ENCODE results near the gene SCYGR5.
"Not testable (repeated sequence)": the region's sequence is repeated elsewhere in the genome, so short reads cannot be mapped to it uniquely, and the experiment has no call there.

Gene SCYGR5, protein sequence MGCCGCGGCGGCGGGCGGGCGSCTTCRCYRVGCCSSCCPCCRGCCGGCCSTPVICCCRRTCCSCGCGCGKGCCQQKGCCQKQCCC

DNA sequence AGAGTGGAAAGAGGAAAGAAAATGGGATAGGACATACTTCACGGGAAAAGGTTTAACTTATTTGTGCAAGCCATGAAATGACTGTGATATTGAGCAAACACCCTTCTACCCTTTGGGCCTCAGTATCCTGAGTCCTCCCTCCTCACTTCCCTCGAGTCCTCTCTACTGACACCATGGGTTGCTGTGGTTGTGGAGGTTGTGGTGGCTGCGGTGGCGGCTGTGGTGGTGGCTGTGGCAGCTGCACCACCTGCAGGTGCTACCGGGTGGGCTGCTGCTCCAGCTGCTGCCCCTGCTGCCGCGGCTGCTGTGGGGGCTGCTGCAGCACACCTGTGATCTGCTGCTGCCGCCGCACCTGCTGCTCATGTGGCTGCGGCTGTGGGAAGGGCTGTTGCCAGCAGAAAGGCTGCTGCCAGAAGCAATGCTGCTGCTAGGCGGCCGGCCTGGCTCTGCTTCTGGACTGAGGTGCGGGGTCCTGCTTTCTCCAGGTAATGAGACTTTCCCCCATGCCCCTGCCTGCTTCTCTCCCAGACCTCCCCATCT is at the start of gene SCYGR5:
Gene SCYGR5 (plus strand): TSS at position 174 of the 540 bp plus-strand sequence. CDS start 0 bp downstream, at position 174.
- DNase-seq, result not testable (repeated sequence)

DNA sequence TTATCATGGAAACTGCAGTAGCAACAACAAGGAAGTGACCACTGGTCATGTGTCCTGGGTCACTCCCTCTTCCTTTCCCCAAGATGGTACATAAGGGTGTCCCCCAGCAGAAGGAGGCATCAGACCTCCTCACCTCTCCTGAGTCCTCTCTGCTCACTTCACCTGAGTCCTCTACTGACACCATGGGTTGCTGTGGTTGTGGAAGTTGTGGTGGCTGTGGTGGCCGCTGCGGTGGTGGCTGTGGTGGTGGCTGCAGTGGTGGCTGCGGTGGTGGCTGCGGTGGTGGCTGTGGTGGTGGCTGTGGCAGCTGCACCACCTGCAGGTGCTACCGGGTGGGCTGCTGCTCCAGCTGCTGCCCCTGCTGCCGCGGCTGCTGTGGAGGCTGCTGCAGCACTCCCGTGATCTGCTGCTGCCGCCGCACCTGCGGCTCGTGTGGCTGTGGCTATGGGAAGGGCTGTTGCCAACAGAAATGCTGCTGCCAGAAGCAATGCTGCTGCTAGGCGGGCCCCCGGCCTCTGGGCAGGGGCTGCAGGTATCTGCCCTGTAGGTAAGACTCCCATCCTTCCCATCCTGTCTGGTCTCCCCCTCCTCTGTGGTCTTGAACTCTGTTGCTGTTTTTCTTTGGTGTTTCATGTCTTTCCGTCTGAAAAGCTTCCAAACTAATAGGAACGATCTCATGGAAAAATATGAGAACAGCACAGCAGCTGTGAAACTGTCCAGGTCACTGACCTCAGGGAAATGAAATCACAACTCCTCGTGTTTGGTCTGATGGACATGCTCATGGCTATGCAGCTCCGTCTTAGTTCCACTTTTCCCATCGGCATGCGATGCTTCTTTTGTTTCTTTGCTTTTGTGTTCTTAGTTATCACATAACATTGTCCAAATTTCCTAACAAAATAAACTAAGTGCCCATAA is 49.0 kb upstream of the SCYGR5 start, which contains the start of gene SCYGR4:
Gene SCYGR4 (plus strand): TSS at position 183 of the 915 bp plus-strand sequence. CDS start 0 bp downstream, at position 183.
- no peak for DNase-seq

DNA sequence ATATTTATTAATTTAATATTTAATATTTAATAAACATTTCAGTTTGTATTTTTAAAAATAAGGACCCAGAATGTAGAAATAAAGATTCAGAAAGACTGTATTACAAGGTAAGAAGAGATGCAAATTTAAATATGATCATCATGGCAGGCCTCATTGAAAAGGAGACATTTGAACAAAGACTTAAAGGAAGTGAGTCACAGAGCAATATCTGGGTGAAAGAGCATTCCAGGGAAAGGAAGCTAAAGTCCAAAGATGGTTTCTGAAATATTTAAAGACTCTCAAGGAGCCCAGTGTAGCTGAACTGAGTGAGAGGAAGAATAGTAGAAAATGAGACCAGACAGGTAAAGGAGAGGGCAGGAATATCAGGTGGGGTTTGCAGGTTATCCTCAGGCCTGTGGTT is 43.4 kb upstream of the SCYGR5 start:
- no peak for DNase-seq

DNA sequence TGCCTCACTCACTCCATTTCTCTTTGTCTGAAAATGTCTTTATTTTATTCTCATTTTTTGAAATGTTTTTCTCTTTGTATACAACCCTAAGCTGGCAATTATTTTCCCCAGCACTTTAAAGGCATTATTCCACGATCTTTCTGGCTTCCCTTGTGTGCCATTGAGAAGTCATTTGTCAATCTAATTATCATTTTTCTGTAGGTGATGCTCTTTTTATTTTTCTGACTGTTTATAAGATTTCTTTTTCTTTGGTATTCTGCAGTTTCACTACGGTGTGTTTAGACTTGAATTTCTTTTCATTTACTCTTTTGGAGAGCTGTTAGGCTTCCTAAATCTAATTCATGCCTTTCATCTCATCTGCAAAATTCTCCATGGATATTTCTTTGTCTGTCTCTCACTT is 41.2 kb upstream of the SCYGR5 start:
- no peak for DNase-seq

DNA sequence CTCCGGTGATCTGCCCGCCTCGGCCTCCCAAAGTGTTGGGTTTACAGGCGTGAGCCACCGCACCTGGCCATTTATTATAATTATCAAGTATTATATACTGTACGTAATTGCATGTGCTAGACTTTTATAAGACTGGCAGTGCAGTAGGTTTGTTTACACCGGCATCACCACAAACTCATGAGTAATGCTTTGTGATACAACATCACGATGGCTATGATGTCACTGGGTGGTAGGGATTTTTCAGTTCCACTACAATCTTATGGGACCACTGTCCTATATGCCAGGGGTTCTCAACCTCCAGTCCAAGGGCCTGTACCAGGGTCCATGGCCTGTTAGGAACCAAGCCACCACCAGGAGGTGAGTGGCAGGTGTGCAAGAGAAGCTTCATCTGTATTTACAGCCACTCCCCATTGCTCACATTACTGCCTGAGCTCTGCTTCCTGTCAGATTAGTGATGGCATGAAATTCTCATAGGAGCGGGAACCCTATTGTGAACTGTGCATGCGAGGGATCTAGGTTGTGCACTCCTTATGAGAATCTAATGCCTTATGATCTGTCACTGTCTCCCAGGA is 39.9 kb upstream of the SCYGR5 start:
- no peak for DNase-seq

DNA sequence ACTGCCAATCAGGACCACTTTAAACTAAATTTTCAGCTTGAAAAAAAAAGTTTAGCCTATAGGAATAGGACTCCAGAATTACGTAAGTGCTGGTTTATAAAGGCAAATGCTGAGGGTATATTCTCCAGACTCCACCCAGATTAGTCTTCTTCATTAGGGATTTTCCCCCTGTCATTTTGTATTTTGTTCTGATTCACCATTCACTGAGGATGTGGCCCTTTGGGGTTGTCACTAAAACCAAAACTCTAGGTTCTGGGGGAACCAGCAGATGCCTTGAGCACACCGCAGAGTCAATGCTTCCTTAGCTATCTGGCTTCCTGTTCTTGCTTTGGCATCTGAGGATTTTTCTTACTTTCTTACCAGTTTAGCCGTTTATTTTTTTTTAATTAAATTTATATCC is 38.8 kb upstream of the SCYGR5 start:
- DNase-seq, result no peak

DNA sequence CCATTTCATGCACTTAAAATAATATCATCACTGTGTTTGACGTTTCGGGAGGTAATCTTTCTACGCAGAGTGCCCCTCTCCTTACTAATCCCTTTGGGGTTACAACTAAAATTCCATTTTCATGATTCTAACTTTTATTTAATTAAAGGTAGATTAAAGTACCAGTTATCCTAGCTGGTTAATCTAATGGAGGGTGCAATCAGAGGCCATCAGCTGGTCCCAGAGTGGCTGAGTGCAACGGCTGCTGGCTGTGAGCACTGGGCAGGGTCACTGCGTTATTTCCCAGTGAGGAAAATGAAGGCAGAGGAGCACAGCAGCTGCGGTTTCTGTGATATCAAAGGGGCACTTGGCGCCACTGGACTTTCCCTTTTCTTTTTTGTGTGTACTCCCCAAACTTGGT is 37.2 kb upstream of the SCYGR5 start:
- no peak for DNase-seq

DNA sequence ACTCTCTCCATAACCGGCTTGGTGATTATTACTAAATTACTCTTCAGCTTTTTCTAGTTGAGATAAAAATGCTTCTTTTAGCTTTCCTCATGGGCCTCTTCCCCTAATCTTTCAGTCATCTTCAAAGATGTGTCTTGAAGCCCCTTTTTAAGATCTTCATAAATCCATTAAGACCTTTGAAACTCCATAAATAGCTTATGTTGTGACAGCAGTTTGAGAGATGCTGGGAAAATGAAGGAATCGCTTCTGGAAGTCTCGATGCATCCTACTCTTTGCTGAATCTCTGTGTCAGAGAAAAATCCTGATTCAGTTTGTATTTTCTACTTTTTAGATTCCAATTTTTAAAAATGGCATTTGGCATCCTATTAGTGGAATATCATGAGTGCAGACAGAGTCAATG is 36.3 kb upstream of the SCYGR5 start:
- DNase-seq, result no peak

DNA sequence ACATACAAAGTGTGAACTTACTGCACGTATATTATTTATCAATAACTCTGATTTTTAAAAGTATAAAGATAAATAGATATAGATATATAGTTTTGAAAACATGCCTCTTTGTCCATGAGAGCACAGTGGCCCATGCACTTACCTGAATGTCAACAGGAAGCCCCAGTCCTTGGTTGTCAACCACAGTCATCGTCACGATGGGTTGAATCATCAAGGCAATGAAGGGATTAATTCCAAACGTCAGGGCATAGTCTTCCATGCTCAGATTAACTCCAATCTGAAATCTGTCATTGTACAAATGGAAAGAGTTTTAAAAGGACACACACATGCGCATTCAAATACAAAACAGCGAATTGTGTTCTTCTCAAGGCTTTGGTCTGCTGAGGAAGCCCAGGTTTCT is 33.8 kb upstream of the SCYGR5 start:
- DNase-seq, result no peak

DNA sequence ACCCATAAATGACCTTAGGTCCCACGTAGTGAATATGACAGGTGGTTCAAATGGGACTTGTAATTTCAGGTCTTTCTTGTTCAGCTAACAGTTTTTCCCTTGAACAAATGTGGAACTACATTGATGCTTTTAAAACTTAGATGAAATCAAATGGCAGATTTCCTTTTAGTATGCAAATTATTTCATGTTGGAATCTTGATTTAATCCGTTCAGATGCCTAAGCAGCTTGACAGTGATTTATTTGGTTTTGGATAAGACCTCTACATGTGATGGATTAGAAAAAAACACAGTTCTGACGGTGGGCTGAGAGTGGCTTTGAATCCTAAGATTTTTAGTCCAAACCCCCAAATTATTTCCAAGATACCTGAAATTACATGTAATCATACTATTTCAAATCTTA is 32.4 kb upstream of the SCYGR5 start:
- no peak for DNase-seq

DNA sequence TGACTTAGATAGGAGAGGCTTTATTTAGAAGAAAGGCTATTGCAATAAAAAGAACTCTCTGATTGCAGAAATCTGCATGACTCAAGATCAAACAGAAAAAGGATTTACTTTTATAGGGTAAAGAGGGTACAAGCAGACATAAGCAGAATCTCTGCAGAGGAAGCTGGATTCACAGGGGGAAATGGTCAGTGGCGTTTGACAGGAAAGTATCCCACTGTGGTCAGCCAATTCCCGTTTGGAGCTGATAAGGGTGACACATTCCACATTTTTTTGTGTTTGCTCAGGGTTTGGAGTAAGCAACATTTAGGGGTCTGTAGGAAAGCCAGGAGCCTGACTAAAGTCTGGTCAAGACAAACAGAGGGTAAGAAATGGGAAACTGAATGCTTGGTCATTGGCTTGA is 23.9 kb upstream of the SCYGR5 start:
- no peak for DNase-seq

DNA sequence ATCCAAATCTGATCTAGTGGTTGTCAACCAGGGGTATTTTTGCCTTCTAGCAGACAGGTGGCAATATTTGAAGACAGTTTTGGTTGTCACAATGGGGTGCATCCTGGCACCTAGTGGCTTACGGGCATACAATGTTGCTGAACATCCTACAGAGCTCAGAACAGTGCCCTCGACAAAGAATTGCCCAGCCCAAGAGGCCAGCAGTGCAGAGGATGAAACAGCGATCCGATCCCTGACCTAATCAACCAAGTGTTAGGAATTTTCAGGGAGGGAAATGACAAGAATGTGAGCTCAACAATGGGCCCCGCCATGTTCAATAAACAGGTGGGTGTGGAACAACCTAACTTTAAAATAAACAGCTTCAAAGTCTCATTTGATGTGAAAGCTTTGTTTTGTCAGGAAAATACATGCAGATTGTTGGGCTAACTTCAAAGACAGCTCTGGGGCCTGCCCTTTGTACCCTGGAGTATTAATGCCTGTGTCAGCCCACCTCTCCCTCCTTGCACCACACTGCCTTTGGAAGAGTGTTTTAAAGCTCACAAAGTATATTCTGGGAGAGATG is 22.5 kb upstream of the SCYGR5 start:
- no peak for DNase-seq

DNA sequence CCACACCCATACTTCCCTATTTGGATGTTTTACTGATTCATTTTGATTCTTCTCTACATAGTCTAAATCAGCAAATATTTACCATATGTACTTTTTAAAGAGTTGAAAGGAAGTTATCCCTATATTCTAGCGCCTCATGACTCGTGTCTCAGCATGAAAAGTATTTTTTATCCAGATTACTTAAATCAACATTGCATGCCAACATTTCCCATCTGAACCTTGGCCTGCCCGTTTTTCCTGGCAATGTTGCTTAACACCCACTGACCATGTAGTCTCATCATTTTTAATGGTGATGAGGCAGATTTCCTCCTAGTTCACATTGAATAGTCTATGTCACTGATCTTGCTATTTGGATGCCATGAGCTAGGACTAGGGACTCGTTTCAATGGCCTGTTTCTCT is 13.2 kb upstream of the SCYGR5 start:
- no peak for DNase-seq

DNA sequence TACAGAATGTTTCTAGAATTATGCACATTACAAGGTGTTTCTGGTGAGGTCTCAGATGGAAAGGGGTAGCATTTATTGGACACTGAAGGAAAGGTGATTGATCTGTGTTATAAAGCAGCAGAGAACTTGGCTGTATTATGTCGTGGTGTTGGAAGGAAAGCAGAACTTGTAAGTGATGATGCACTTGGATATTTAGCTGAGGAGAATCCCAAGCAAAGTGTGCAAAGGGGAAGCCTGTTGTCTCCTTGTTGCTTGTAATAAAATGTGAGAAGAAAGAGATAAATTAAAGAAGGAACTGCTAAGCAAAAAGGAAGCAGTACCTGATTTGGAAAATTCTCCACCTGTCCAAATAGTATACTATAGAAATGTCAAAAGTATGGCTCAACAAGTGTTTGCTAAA is 12.2 kb upstream of the SCYGR5 start:
- no peak for DNase-seq

DNA sequence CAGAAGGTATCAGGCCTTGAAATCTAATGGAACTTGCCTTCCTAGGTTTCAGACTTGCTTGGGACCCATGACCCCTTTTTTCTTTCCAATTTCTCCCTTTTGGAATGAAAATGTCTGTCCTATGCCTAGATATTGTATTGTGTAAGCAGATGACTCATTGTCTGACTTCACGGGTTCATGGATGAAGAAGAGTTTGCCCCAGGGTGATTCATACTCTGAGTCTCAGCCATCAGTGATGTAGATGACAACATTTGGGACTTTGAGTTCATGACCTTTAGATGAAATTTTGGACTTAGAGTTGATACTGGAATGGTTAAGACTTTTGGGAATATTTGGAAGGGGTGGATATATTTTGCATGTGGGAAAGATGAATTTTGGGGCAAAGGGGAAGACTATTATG is 11.2 kb upstream of the SCYGR5 start:
- no peak for DNase-seq

DNA sequence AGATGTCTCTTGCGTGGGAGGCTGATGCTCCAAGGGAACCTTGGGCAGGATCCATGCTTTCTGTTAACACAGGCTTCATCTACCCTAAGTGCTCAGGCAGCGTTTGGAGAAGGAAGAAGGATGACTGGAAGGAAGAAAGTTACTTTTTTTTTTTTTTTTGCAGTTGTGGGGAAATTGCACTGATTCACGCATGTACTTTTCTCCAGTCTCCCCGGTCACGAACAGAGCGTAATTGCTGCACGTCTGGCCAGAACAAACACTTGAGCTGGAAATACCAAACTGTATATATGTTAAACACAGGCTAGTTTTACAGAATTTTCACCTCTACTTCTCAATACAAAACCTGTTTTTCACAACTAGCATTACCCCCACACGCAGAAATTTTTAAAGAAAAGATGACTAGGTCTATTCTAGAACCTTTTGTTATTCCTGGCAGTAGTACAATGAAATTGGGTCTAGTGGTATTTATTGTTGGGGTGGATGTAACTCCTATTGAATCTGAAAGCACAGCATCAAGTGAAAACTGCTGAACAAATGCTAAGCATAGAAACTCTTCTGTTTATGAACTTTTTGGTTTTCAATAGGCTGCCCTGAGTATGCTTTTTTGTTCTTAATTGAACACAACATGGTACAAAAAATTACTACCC is 9.3 kb upstream of the SCYGR5 start:
- no peak for DNase-seq

DNA sequence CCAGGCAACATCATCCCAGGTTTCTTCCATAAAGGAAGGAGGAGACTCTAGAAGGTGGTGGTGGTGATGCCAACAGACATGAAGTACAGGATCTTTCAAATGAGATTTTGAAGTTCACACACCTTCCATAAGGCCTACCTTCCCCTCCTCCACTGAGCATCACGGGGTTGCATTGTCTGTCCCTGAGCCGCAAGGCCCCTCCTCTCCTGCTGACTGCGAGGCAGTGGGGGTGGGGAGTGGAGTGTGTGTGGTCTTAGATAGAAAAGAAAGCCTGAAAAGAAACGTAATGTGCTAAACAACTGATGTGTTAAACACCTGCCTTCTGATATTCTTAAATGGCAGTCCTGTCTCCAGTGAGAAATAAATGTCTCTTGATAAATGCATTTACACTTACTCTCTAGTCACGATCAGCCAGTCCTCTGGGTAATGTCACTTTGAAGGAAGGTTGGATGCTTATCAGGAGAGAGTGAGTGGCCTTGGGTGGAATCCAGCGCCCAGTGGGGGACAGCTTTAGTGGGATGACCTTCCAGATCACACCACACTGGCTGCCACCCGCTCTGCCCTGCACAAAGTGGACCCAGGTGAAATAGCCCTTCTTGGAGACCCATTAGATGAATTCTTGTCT is 5.5 kb upstream of the SCYGR5 start:
- no peak for DNase-seq

DNA sequence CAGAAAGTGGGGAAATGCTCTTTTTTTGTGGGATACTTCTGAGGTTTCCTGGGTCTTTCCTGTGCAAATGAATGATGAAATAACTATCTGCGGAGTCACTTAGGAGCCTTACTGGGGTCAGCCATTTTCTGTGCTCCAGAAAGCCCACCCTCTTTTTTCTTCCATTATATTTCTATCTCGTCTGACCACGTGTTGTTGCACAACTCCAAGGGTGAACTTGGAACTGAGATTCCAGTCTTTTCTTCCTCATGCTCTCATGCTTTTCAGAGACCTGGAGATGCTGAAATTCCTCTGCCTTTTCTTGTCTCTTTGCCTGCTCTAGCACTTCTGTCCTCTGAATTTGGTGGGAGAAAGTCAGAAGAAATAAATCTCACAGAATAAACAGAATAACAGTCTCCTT is 4.8 kb upstream of the SCYGR5 start:
- DNase-seq, result no peak

DNA sequence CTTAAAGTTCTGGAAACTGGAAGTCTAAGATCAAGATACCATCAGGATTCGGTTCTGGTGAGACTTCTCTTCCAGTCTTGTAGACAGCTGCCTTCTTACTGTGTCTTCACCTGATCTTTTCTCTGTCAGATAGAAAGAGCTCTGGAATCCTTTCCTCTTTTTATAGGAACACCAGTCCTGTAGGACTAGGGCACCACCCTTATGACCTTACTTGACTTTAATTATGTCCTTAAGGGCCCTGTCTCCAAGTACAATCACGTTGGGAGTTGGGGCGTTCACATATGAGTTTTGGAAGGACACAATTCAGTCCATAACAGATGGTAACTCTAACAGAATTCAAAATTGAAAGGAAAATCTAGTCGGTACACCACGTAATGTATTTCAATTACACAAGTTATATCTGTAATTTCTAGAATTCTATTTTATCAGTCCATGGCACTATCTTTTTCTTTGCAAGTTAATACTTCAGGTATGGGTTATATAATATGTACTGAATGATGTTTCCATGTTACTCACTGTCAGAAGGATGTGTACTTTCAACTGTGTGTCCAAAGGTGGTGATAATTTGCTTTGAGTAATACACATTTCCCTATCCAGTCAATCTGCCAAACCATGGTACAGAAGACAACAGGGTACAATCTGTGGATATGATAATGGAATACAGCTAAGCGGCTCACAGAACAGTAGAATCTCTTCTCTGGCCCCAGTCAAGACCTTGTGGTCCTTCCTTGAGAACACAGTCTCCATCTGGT is 1.2 kb upstream of the SCYGR5 start:
- DNase-seq, result no peak

DNA sequence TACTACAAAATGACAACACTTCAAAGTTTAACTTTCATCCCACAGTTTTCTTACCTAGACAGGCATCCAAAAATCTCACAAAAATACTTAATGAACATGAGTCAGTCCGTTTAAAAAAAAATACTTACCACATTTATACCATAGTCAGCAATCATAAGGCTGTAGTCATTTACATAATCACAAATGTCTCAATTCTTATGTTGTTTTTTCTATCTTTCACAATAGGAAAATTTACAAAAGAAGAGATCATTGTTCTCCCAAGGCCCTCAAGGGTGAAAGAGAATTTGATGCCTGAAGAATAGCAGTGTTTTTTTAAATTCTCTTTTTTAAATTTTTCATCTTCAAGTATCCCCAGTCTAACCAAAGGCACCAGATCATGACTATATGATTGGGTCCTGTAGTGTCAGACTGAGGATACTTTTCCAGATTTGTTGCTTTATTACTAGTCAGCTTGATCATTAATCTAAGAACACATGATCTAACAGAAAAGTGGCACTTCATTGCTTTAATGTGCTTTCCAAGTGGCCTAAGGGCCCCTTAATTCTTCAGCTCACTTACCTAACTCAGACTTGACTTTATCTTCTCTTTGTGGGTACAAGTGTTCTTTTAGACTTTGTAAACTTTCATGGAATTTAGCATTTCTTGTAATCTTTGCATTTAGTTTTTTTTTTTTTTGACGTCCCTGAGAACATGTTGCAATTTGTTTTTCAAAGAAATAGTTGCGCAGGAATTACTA is 4.7 kb downstream of the SCYGR5 start:
- DNase-seq, result no peak

DNA sequence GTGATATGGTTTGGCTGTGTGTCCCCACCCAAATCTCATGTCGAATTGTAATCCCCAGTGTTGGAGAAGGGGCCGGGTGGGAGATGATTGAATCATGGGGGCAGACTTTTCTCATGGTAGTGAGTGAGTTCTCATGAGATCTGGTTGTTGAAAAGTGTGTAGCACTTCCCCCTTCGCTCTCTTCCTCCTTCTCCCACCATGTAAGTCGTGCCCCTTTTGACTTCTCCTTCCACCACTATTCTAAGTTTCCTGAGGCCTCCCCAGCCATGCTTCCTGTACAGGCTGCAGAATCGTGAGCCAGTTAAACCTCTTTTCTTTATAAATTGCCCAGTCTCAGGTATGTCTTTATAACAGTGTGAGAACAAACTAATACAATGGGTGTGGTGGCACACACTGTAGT is 7.0 kb downstream of the SCYGR5 start:
- not testable (repeated sequence) for DNase-seq

Measured in DMS153 (cell line).